ENCODE results near the gene KIRREL3. TPM values are rescaled to one million over a fixed set of nuclear protein-coding genes. Genes with fewer than 3 reads are reported as not detected.

The KIRREL3 gene
- total RNA-seq, 1 donor from 2014 or later, result not detected

- Mint-ChIP-seq H3K9me3 (no peaks in the 10 kb centered on the region), H3K27ac (no peak overlapping the region), H3K4me1 (ENCODE audit: low read depth) (no peaks in the 10 kb centered on the region), H3K36me3 (ENCODE audit: low read depth) (no peaks in the 10 kb centered on the region), H3K27me3 (ENCODE audit: low read depth) (peaks cover 6% of the 10 kb centered on the region), H3K4me3 (ENCODE audit: low read depth) (no peak overlapping the region)
- intact Hi-C loops (cut with micrococcal nuclease), result no loop called here
- DNase-seq (ENCODE audit: low spot score), result no peak
Measured at GRCh38 chr11:126546191-126546590, 454.4 kb downstream of the KIRREL3 start.

- H3K9me3 Mint-ChIP-seq, result no peaks in the 10 kb centered on the region
- no peaks in the 10 kb centered on the region for H3K4me1 Mint-ChIP-seq (ENCODE audit: low read depth)
- peaks cover 6% of the 10 kb centered on the region for H3K27me3 Mint-ChIP-seq (ENCODE audit: low read depth)
- no peak overlapping the region for H3K4me3 Mint-ChIP-seq (ENCODE audit: low read depth)
- DNase-seq (ENCODE audit: low spot score), result no peak
- no peak overlapping the region for H3K27ac Mint-ChIP-seq
- intact Hi-C loops (cut with micrococcal nuclease), result no loop called here
- no peaks in the 10 kb centered on the region for H3K36me3 Mint-ChIP-seq (ENCODE audit: low read depth)
Measured at GRCh38 chr11:126545057-126545555, 455.5 kb downstream of the KIRREL3 start.

GRCh38 chr11:126544108-126545056 lies 456.2 kb downstream of the KIRREL3 start:
- Mint-ChIP-seq H3K27ac (no peak overlapping the region), H3K9me3 (no peaks in the 10 kb centered on the region), H3K36me3 (ENCODE audit: low read depth) (no peaks in the 10 kb centered on the region), H3K4me3 (ENCODE audit: low read depth) (no peak overlapping the region), H3K4me1 (ENCODE audit: low read depth) (no peaks in the 10 kb centered on the region), H3K27me3 (ENCODE audit: low read depth) (peaks cover 6% of the 10 kb centered on the region)
- no peak for DNase-seq (ENCODE audit: low spot score)
- intact Hi-C loops (cut with micrococcal nuclease), result no loop called here

GRCh38 chr11:126543691-126544090 lies 456.9 kb downstream of the KIRREL3 start:
- no peaks in the 10 kb centered on the region for H3K9me3 Mint-ChIP-seq
- no peak for DNase-seq (ENCODE audit: low spot score)
- intact Hi-C loops (cut with micrococcal nuclease), result no loop called here
- H3K4me3 Mint-ChIP-seq (ENCODE audit: low read depth), result no peak overlapping the region
- no peaks in the 10 kb centered on the region for H3K36me3 Mint-ChIP-seq (ENCODE audit: low read depth)
- H3K27ac Mint-ChIP-seq, result no peak overlapping the region
- H3K4me1 Mint-ChIP-seq (ENCODE audit: low read depth), result no peaks in the 10 kb centered on the region
- H3K27me3 Mint-ChIP-seq (ENCODE audit: low read depth), result peaks cover 6% of the 10 kb centered on the region

- no peaks in the 10 kb centered on the region for H3K9me3 Mint-ChIP-seq
- H3K4me3 Mint-ChIP-seq (ENCODE audit: low read depth), result no peak overlapping the region
- H3K4me1 Mint-ChIP-seq (ENCODE audit: low read depth), result no peaks in the 10 kb centered on the region
- intact Hi-C loops (cut with micrococcal nuclease), result no loop called here
- H3K27me3 Mint-ChIP-seq (ENCODE audit: low read depth), result peaks cover 6% of the 10 kb centered on the region
- no peak overlapping the region for H3K27ac Mint-ChIP-seq
- no peaks in the 10 kb centered on the region for H3K36me3 Mint-ChIP-seq (ENCODE audit: low read depth)
- DNase-seq (ENCODE audit: low spot score), result no peak
Measured at GRCh38 chr11:126542334-126543015, 458.1 kb downstream of the KIRREL3 start.

- no peak for DNase-seq (ENCODE audit: low spot score)
- Mint-ChIP-seq H3K4me1 (ENCODE audit: low read depth) (no peaks in the 10 kb centered on the region), H3K9me3 (no peaks in the 10 kb centered on the region), H3K27me3 (ENCODE audit: low read depth) (no peaks in the 10 kb centered on the region), H3K27ac (no peak overlapping the region), H3K4me3 (ENCODE audit: low read depth) (no peak overlapping the region), H3K36me3 (ENCODE audit: low read depth) (no peaks in the 10 kb centered on the region)
- intact Hi-C loops (cut with micrococcal nuclease), result no loop called here
Measured at GRCh38 chr11:126538071-126538470, 462.5 kb downstream of the KIRREL3 start.

GRCh38 chr11:126537492-126537891 lies 463.1 kb downstream of the KIRREL3 start:
- intact Hi-C loops (cut with micrococcal nuclease), result no loop called here
- Mint-ChIP-seq H3K4me3 (ENCODE audit: low read depth) (no peak overlapping the region), H3K27ac (no peak overlapping the region), H3K9me3 (no peaks in the 10 kb centered on the region), H3K27me3 (ENCODE audit: low read depth) (no peaks in the 10 kb centered on the region), H3K36me3 (ENCODE audit: low read depth) (no peaks in the 10 kb centered on the region), H3K4me1 (ENCODE audit: low read depth) (no peaks in the 10 kb centered on the region)
- no peak for DNase-seq (ENCODE audit: low spot score)

- Mint-ChIP-seq H3K27ac (no peak overlapping the region), H3K4me1 (ENCODE audit: low read depth) (no peaks in the 10 kb centered on the region), H3K4me3 (ENCODE audit: low read depth) (no peak overlapping the region), H3K36me3 (ENCODE audit: low read depth) (no peaks in the 10 kb centered on the region), H3K9me3 (no peaks in the 10 kb centered on the region), H3K27me3 (ENCODE audit: low read depth) (no peaks in the 10 kb centered on the region)
- DNase-seq (ENCODE audit: low spot score), result no peak
- intact Hi-C loops (cut with micrococcal nuclease), result no loop called here
Measured at GRCh38 chr11:126534141-126534805, 466.3 kb downstream of the KIRREL3 start.

- Mint-ChIP-seq H3K4me3 (ENCODE audit: low read depth) (no peak overlapping the region), H3K36me3 (ENCODE audit: low read depth) (no peaks in the 10 kb centered on the region), H3K9me3 (no peaks in the 10 kb centered on the region), H3K27ac (no peak overlapping the region), H3K27me3 (ENCODE audit: low read depth) (no peaks in the 10 kb centered on the region), H3K4me1 (ENCODE audit: low read depth) (no peaks in the 10 kb centered on the region)
- no peak for DNase-seq (ENCODE audit: low spot score)
- intact Hi-C loops (cut with micrococcal nuclease), result no loop called here
Measured at GRCh38 chr11:126533560-126533959, 467.0 kb downstream of the KIRREL3 start.

- Mint-ChIP-seq H3K4me1 (ENCODE audit: low read depth) (no peaks in the 10 kb centered on the region), H3K4me3 (ENCODE audit: low read depth) (no peak overlapping the region), H3K36me3 (ENCODE audit: low read depth) (no peaks in the 10 kb centered on the region), H3K9me3 (no peaks in the 10 kb centered on the region), H3K27me3 (ENCODE audit: low read depth) (no peaks in the 10 kb centered on the region), H3K27ac (no peak overlapping the region)
- DNase-seq (ENCODE audit: low spot score), result no peak
- intact Hi-C loops (cut with micrococcal nuclease), result no loop called here
Measured at GRCh38 chr11:126530416-126530815, 470.2 kb downstream of the KIRREL3 start.

GRCh38 chr11:126529037-126529436 lies 471.5 kb downstream of the KIRREL3 start:
- DNase-seq (ENCODE audit: low spot score), result no peak
- Mint-ChIP-seq H3K4me3 (ENCODE audit: low read depth) (no peak overlapping the region), H3K36me3 (ENCODE audit: low read depth) (no peaks in the 10 kb centered on the region), H3K27me3 (ENCODE audit: low read depth) (no peaks in the 10 kb centered on the region), H3K27ac (no peak overlapping the region), H3K4me1 (ENCODE audit: low read depth) (no peaks in the 10 kb centered on the region), H3K9me3 (no peaks in the 10 kb centered on the region)
- intact Hi-C loops (cut with micrococcal nuclease), result no loop called here

GRCh38 chr11:126528075-126528474 lies 472.5 kb downstream of the KIRREL3 start:
- Mint-ChIP-seq H3K27ac (no peak overlapping the region), H3K4me3 (ENCODE audit: low read depth) (no peak overlapping the region), H3K36me3 (ENCODE audit: low read depth) (no peaks in the 10 kb centered on the region), H3K9me3 (no peaks in the 10 kb centered on the region), H3K4me1 (ENCODE audit: low read depth) (no peaks in the 10 kb centered on the region), H3K27me3 (ENCODE audit: low read depth) (no peaks in the 10 kb centered on the region)
- no peak for DNase-seq (ENCODE audit: low spot score)
- intact Hi-C loops (cut with micrococcal nuclease), result no loop called here

- Mint-ChIP-seq H3K9me3 (no peaks in the 10 kb centered on the region), H3K27ac (no peak overlapping the region), H3K36me3 (ENCODE audit: low read depth) (no peaks in the 10 kb centered on the region), H3K4me3 (ENCODE audit: low read depth) (no peak overlapping the region), H3K4me1 (ENCODE audit: low read depth) (no peaks in the 10 kb centered on the region), H3K27me3 (ENCODE audit: low read depth) (no peaks in the 10 kb centered on the region)
- intact Hi-C loops (cut with micrococcal nuclease), result no loop called here
- no peak for DNase-seq (ENCODE audit: low spot score)
Measured at GRCh38 chr11:126527651-126528050, 472.9 kb downstream of the KIRREL3 start.
